OCI-M2 (cell line): ENCODE measurements around the gene PDE11A.
"Not testable (repeated sequence)": the region's sequence is repeated elsewhere in the genome, so short reads cannot be mapped to it uniquely, and the experiment has no call there.

Source experiments
- DNase-seq: peaks from one replicate; lab custom pipeline; 2025; ENCODE audit not compliant: unreplicated experiment; lab: John Stamatoyannopoulos, UW

PDE11A gene

GRCh38 chr2:177886824-177887223 lies 185.8 kb downstream of the PDE11A start:
- no peak for DNase-seq

- DNase-seq: no peak
Measured at GRCh38 chr2:177885828-177886466, 186.6 kb downstream of the PDE11A start.

GRCh38 chr2:177883177-177883576 lies 189.4 kb downstream of the PDE11A start:
- DNase-seq: no peak

GRCh38 chr2:177882501-177882900 lies 190.1 kb downstream of the PDE11A start:
- no peak for DNase-seq

- DNase-seq: no peak
Measured at GRCh38 chr2:177881921-177882320, 190.7 kb downstream of the PDE11A start.

GRCh38 chr2:177881008-177881747 lies 191.4 kb downstream of the PDE11A start:
- DNase-seq: no peak

- DNase-seq: no peak
Measured at GRCh38 chr2:177880285-177880684, 192.3 kb downstream of the PDE11A start.

- DNase-seq: no peak
Measured at GRCh38 chr2:177876950-177877349, 195.6 kb downstream of the PDE11A start.

- no peak for DNase-seq
Measured at GRCh38 chr2:177874686-177875085, 197.9 kb downstream of the PDE11A start.

GRCh38 chr2:177873915-177874314 lies 198.7 kb downstream of the PDE11A start:
- no peak for DNase-seq

- DNase-seq: no peak
Measured at GRCh38 chr2:177872286-177872685, 200.3 kb downstream of the PDE11A start.

GRCh38 chr2:177869912-177870311 lies 202.7 kb downstream of the PDE11A start:
- DNase-seq: no peak

- DNase-seq: no peak
Measured at GRCh38 chr2:177869209-177869608, 203.4 kb downstream of the PDE11A start.

GRCh38 chr2:177868806-177869205 lies 203.8 kb downstream of the PDE11A start:
- no peak for DNase-seq

- DNase-seq: no peak
Measured at GRCh38 chr2:177857538-177857937, 215.0 kb downstream of the PDE11A start.

- no peak for DNase-seq
Measured at GRCh38 chr2:177852389-177852788, 220.2 kb downstream of the PDE11A start.

- no peak for DNase-seq
Measured at GRCh38 chr2:177843188-177843587, 229.4 kb downstream of the PDE11A start.

- DNase-seq: no peak
Measured at GRCh38 chr2:177842243-177842642, 230.3 kb downstream of the PDE11A start.

GRCh38 chr2:177835418-177836204 lies 237.0 kb downstream of the PDE11A start:
- DNase-seq: not testable (repeated sequence)

GRCh38 chr2:177832611-177833433 lies 239.8 kb downstream of the PDE11A start:
- DNase-seq: no peak

GRCh38 chr2:177830881-177831386 lies 241.6 kb downstream of the PDE11A start:
- DNase-seq: no peak
